NCI-H146 (cell line): ENCODE data around the gene VPS11.
"Not testable (repeated sequence)": the region's sequence is repeated elsewhere in the genome, so short reads cannot be mapped to it uniquely, and the experiment has no call there.

ENCODE experiments used
- DNase-seq: peaks from one replicate; lab custom pipeline; 2025; lab: John Stamatoyannopoulos, UW

VPS11 gene

DNA sequence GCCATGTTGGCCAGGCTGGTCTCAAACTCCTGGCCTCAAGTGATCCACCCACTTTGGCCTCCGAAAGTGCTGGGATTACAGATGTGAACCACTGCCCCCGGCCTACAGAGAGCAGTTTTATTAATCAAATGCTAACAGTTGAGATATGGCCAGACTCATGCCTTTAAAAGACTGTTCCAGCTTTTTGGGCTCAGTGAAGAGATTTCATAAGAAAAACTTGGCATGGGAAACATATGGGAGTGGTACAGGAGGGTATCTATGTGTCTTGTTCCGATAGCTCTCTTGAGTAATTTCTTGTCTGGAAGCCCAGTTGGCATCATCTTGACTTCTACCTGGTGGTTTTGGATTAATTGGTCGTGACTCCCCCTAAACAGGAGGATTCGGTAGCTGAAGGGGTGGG lies 28.7 kb upstream of the VPS11 start:
- no peak for DNase-seq

DNA sequence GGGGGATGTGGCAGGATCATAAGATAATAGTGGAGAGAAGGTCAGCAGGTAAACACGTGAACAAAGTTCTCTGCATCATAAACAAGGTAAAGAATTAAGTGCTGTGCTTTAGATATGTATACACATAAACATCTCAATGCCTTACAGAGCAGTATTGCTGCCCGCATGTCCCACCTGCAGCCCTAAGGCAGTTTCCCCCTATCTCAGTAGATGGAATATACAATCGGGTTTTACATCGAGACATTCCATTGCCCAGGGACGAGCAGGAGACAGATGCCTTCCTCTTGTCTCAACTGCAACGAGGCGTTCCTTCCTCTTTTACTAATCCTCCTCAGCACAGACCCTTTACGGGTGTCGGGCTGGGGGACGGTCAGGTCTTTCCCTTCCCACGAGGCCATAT lies 28.1 kb upstream of the VPS11 start:
- DNase-seq, result not testable (repeated sequence)

DNA sequence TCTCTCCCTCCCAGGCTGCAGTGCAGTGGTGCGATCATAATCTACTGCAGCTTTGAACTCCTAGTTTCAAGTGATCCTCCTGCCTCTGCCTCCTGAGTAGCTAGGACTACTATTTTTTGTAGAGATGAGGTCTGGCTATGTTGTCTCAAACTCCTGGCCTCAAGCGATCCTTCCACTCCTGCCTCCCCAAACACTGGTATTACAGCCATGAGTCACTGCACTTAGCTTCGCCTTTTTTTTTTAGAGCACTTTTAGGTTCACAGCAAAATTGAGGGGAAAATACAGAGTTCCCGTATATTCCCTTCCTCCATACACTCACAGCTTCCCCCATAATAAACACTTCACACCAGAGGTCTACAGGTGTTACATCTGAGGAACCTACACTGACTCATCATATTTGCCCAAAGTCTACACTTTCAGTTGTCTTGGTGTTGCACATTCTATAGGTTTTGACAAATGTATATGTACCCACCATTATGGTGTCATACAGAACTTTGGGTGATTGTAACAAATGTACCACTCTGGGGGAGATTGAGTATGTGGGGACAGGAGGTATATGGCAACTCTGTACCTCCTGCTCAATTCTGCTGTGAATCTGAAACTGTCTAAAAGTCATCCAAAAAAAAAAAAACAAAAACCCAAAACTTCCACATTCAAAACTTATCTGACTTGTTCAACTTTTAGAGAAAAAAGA lies 25.6 kb upstream of the VPS11 start:
- DNase-seq, result no peak

DNA sequence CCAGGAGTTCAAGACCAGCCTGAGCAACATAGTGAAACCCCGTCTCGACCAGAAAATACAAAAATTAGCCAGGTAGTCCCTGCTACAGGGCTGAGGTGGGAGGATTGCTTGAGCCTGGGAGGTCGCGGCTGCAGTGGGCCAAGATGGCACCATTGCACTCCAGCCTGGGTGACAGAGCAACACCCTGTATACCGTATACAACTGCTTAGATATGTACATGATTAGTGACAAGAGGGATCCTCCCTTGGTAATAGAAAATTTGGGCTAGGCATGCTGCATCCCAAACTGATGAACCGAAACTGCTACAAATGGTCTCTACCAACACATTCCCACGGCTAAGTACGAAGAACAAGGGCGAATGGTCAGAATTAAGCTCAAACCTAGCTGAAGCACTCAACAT lies 24.7 kb upstream of the VPS11 start:
- DNase-seq, result no peak

DNA sequence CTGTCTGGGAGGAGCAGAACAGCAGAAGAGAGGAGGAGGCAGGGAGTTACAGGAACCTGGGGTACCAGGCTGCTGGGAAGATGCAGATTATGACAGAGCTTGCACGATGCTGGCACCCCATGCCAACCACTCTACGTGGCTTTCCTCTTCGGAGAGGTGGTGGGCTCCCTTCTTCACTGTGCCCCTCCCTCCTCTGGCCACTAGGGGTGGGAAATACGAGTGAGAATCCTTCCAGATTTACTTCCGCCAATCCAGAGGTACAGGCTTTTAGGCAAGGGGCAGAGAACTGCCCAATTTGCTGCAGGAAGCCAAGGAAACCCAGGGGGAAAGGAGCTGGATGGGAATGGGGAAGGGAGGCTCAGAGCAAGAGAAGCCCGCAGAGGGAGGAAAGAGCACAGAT lies 22.9 kb upstream of the VPS11 start:
- DNase-seq, result no peak

DNA sequence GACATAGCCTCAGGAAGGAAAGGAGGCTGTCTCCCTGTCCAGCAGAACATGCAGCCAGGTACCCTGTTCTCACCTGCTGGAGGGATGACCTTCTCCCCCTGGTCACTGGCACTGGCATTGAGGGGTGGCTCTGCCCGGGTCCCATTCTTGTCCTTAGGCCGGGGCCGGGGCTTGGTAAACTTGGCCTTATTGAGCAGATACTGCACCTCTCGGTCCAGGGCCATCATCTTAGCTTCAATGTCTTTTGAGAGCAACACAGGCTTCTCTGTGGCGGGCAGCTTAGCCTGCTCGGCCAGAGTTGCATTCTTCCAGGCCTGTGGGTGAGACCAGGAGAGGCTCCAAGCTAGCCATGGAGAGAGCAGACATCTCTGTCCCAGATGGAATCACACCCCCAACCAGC lies 21.1 kb upstream of the VPS11 start:
- DNase-seq, result no peak

DNA sequence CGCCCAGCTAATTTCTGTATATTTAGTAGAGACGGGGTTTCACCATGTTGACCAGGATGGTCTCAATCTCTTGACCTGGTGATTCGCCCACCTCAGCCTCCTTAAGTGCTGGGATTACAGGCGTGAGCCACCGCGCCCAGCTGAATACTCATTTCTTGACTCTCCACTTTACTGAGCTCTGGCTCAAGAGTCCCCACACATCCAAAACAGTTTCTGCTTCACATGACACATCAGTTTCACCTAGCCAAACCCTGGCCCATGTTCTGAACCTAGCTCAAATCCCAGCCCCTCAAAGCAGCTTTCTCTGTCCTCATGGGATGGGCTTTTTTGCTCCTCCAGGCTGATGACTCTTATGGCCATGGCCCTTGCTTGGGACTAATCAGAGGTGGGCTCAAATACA lies 20.4 kb upstream of the VPS11 start:
- no peak for DNase-seq

DNA sequence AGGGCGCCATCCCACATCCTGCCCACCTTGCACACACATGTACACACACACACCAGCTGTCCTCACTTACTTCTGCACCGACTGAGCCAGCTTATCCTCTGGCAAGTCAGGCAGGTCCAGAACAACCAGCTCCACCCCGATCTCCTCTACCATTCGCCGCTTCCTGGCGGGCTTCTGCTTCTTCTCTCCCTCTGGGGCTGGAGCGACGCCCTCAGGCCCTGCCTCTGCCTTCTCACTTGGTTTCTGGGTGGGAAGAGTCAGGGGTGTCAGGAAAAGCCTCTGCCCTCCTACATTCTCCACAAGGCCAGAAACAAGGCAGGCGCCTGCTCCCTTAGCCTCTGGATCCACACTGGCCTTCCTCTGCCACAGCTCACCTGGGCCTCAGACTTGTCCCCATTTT lies 19.0 kb upstream of the VPS11 start:
- DNase-seq, result no peak

DNA sequence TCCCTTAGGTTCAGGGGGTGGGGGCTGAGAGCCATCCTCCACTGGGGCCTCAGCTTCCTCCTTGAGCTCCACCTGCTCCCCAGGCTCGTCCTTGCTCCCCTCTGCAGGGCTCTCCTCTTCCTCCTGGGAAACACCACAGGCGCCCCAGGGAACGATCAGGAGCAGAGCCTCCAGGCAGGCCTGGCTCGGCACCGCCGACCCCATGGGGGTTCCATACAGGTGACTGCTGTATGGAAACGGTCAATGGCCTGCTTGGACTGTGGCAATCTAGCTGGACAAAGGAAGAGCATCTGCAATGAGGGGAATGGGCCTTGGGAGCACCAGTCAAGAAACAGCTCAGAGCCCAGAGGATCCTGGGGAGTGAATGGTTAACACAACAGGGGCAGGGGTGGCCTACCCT lies 18.5 kb upstream of the VPS11 start:
- DNase-seq, result no peak

DNA sequence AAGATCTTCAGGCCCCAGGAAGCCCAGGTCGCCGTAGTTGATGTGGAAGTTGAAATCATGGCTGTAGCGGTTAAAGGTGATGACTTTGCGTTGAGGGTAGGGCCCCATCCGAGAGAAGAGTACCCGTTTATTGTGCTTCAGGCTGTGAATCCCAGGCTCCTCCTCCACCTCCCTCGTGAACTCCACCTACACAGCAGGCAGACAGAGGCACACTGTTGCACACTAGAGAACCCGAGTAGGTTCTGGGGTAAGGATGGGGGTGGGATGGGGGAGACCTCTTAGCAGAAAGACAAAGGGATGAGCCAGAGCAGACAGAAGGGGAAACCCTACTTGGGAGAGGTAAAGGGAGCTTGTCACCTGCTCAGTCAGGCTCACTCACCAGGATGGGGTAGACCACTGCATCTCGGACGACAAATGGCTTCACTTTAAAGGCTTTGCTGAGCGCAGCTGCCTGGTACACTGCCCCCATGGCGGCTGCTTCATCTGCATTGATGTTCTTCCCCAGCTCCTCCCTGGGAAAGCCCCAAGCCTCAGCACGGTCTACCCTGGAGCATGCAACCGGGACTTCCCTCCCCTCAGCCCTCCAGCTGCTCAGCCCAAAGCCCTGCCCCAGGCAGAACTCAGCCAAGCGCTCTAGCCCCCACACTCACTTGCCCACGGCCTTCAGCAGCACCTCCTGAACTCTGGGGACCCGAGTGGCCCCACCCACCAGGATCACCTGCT lies 16.0 kb upstream of the VPS11 start:
- DNase-seq, result no peak

DNA sequence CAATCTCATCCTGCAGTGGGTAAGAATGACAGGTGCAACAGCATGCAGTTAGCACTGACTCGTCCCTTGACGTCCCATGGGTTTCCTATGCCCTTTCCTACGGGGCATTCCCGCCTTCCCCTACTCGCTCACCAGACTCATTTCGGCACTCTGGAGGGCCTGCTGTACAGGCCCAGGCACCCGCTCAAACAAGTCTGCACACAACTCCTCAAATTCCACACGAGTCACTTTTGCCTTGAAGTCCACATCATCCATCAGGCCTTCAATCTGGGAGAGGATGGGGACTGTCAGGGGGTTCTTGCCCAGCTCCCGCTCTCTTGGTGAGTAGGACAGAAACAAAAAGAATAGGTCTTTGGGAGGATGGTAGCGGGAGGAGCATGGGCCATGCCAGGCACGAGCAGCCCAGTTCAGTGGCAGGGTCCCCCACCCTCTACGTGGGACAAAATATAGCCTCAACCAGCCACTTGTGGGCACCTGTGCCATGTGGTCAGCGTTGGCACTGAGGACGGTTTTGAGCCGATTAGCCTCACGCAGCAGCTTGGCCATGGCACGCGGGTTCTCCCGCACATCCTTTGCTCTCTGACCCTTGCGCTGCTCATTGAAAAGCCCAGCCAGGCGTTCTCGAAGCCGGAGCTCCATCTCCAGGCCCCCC lies 15.3 kb upstream of the VPS11 start:
- DNase-seq, result no peak

DNA sequence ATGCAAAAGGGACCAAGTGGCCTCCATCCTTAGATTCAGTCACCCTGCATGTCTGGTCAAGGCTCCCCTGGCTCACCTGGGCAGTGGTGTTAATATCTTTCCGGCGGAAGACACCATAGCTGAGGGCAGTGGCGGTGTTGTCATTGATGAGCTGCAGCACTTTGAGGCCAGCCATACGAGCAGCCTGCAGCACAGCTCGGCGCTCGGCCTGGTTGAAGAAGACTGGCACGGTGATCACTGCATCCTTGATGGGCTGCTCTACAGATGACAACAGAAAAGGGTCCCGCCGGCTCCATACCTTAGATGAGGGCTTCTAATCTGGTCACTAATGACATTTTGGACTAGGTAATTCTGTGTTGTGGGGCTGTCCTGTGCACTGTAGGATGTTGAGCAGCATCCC lies 13.2 kb upstream of the VPS11 start:
- no peak for DNase-seq

DNA sequence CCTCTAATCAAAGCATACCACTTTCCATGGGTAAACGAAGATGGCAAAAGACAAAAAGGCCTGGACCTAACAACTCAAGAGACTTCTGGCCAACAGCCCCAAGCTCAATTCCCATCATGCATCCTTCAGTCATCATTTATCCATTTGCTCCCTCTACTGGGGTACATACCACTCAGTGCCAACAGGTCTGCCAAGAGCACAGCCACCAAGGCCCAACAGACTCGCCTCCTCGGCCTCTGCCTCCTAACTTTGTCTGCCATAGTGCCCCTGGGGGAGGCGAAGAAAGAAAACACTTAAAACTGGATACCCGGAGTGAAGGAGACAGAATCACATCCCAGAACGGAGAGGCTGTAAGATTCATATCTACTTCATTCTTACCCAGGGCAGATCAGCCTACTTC lies 11.7 kb upstream of the VPS11 start:
- no peak for DNase-seq

DNA sequence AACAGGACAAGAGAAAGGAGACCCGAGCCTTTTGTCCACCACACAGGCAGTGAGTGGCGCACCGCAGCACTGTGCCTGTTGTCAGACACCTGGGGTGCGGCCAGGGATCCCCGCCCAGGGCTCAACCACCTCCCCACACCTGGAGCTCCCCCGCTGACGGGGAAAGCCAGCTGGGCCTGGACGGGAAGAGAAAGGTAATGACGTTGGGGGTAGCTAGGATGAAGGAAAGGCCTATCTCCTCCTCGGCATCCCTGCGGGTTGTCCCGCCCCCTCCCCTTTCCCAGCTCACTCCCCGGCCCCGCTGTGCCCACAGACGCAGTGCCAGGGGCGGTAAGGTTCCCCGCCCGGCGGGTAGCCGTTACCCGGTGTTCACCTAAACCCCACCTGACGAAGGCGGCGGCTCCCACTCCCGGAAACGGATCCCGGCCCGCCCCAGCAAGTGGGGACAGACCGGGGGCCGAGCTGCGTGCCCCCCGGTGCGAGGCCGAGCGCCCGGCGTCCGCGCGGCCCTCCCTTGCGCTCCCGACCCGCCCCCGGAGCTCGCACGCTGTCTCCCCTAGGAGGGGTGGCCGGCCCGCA lies 11.1 kb upstream of the VPS11 start:
- DNase-seq, result peak; percentile 80

DNA sequence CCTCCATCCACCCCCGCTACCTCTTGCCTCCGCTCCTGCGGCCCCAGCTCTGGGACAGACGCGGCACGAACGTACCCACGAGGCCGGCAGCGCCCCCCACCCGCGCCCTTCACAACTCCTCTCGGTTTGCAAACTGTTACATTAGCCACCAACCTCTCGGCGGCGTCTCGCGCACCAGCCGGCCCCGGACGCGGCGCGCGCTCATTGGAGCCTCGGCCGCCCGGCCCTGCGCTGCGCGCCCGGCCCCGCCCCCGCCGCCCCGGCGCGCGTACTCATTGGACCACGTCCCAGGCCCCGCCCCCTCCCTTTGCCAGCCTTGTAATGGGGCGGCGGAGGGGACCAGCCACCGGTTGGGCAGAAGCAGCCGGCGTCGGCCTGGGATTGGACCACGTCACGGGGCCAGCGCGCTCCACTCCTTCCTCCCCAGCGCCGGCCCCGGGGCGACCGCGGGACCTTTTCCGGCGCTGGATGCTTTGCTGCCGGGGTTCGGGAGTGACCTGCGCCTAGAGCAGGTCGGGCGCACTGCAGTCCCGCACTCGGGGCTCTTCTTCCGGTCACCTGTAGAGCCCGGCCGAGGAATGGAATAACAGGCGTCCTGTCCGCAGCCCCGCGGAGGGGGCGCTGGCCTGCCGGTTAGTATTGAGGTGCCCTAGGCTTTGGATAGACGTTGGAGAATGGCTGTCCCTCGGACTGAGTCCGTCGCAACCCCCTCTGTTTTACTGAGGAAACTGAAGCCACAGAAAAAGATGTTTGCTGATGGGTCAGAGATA lies 10.4 kb upstream of the VPS11 start, which contains the start of gene HYOU1:
TSS of gene HYOU1 (minus strand) at position 206 of the 770 bp plus-strand sequence. CDS start 1,045 bp downstream, outside the sequence.
- DNase-seq, result peak; percentile 99

DNA sequence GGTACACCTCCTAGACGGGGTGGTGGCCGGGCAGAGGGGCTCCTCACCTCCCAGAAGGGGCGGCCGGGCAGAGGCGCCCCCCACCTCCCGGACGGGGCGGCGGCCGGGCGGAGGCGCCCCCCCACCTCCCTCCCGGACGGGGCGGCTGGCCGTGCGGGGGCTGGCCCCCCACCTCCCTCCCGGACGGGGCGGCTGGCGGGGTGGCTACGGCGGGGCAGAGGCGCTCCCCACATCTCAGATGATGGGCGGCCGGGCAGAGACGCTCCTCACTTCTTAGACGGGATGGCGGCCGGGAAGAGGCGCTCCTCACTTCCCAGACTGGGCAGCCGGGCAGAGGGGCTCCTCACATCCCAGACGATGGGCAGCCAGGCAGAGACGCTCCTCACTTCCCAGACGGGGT lies 8.5 kb upstream of the VPS11 start:
- DNase-seq, result not testable (repeated sequence)

DNA sequence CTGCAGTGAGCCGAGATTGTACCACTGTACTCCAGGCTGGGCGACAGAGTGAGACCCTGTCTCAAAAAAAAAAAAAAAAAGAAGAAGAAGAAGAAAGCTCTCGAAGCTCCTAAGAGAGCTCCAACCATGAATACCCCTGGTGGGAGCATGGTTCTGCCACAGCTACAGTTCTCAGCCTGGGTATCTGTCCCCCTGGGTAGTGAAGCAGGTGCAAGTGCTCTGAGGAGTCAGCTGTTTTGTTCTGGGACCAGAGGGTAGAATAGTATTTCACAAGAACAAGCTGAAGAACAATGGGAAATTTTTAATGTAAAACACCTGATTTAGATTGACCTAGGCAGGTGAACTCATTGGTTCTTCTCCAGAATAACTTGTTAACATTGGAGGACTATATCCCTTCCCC lies 6.4 kb upstream of the VPS11 start:
- no peak for DNase-seq

DNA sequence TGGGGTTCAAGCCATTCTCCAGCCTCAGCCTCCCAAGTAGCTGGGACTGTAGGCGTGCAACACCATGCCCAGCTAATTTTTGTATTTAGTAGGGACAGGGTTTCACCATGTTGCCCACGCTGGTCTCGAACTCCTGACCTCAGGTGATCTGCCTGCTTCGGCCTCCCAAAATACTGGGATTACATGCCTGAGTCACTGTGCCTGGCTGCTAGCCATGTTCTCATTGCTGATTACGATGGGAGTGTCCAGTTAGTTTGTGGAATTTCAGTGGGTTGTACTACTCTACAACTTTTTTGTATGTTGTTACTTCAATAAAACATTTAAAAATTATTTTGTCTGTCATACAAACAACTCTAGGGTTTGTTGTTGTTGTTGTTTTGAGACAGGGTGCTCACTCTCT lies 4.8 kb upstream of the VPS11 start:
- no peak for DNase-seq

DNA sequence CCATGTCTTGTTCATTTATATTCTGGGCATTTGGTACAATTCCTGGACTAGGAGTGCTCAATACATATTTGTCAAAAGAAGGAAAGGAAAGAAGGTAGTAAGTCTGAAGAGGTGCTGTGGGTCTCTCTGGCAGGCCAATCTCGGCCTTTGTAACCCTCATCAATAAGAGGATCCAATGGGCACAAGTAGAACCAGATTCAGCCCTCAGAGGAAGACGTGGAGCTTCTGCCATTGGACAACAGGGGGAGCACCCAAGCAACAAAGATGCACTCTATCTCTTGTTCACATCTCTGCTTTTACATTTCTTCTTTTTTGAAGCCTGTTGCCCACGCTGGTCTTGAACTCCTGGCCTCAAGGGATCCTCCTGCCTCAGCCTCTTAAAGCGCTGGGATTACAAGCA lies 2.2 kb upstream of the VPS11 start:
- DNase-seq, result no peak

DNA sequence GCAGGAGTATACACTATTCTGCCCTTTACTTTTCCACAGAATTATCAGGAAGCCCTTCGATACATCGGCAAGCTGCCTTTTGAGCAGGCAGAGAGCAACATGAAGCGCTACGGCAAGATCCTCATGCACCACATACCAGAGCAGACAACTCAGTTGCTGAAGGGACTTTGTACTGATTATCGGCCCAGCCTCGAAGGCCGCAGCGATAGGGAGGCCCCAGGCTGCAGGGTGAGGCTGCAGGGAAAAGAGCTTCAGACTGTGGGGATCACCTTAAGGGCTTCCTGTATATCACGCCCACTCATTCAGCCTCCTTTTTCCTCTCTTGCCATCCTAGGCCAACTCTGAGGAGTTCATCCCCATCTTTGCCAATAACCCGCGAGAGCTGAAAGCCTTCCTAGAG lies 10.2 kb downstream of the VPS11 start:
- no peak for DNase-seq

DNA sequence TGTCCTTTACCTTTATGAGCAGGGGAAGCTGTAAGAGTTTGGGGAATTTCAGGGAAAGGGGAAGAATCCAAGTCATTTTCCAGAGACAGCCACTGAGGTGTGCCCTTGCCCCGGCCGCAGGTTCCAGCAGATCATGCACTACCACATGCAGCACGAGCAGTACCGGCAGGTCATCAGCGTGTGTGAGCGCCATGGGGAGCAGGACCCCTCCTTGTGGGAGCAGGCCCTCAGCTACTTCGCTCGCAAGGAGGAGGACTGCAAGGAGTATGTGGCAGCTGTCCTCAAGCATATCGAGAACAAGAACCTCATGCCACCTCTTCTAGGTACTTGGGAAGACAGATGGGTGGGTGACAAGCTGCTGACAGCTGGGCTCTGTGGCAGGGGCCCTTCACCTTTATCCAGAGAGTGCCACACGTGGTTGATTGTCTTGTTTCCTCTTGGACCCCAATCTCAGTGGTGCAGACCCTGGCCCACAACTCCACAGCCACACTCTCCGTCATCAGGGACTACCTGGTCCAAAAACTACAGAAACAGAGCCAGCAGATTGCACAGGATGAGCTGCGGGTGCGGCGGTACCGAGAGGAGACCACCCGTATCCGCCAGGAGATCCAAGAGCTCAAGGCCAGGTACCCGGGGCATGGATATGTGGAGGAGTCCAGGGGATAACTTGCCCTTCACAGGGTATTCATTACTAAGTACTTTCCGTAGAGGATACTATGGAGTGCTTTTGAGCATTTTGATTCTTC lies 11.2 kb downstream of the VPS11 start:
- no peak for DNase-seq
